GM12864 (cell line): Measurements from ENCODE around the gene BLVRB.

ENCODE experiments used
- DNase-seq: peaks from one replicate; pipeline ENCODE4 v3.0.0-alpha.2; 2011; ENCODE audit warnings: low read depth
- H3K4me3 ChIP-seq: 2 replicates; pipeline ENCODE4 v1.5.1; 2011; ENCODE audit warnings: mild to moderate bottlenecking, low read depth, low read length, control low read depth
- CTCF ChIP-seq: IDR thresholded peaks from 2 replicates; pipeline ENCODE4 v1.5.1; 2011; ENCODE audit warnings: low read depth, mild to moderate bottlenecking, moderate library complexity, low read length, control low read depth, inconsistent platforms; ENCODE audit errors: missing control alignments

Gene BLVRB

DNA sequence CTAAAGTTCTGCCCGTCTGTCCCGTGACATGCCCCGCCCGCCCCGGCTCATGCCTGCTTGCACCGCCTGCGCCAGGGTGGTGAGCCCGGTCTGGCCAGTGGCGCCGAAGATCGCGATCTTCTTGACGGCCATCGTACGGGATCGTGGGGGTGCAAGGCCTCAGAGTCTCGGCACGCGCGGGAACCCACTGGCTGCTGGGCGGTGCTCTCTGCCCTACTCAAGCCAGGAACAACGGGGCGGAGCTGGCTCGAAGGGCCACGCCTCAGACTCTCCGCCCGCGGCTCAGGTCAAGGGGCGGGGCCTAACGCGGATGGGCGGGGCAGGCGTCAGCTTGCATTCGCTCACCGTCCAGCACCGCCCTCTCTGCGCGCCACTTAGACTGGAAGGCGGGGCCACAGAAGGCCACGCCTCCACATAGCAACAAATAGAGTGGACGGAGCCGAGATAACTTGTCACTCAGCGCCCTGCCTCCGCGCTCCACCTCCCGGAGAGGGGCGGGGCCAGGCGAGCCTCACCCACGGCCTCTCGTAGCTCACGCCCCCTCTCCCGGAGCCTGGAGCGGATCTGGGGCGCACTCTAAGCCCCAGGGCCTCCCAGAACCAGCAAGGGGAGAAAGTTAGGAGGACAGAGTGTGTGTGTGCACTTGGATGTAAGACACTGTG, at the start of gene BLVRB:
TSS of gene BLVRB (minus strand) at position 189 of the 662 bp plus-strand sequence. CDS start at position 132, 57 bp downstream.
- TF ChIP-seq CTCF: no peak
- peak within 1 kb of the TSS; percentile 63 for H3K4me3 ChIP-seq
- DNase-seq: peak; percentile 97

DNA sequence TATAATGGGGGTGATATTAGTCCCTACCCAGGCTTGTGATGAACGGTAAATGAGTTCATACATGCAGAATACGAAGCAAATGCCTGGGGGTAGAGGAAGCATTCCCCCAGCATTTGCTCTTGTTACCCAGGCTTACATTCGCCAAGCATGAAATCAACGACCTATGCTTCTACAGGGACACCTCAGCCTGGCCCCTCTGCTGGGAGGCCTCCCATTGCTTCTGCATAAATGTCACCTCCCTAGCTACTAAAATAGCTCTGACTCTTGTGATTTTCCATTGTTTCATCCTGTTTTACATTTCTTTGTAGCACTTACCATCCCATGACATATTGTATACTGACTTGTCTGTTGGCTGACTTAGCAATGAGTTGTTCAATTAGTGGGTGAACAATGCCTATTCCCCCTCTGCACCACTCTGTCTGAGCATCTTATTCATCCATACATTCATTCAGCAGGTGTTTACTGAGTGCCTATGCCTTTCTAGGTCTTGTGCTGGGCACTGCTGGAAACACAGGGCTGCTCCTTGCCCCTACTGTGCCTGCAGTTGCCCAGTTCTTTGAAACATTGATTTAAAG, 48.3 kb upstream of the BLVRB start:
- no peak for TF ChIP-seq CTCF
- no peak overlapping the region for H3K4me3 ChIP-seq
- no peak for DNase-seq

DNA sequence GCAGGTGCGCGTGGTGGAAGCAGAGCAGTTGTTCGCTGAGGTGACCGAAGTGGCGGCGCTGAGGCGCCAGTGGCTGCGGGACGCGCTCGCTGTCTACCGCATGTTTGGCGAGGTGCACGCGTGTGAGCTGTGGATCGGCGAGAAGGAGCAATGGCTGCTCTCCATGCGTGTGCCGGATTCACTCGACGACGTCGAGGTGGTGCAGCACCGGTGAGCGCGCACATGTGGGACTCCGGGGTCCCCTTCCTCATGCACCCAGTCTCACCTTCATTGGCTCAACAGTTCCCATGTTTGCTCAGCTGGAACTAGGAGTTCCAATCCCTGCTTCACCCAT, 47.8 kb upstream of the BLVRB start:
- H3K4me3 ChIP-seq: no peak overlapping the region
- DNase-seq: no peak
- no peak for TF ChIP-seq CTCF

DNA sequence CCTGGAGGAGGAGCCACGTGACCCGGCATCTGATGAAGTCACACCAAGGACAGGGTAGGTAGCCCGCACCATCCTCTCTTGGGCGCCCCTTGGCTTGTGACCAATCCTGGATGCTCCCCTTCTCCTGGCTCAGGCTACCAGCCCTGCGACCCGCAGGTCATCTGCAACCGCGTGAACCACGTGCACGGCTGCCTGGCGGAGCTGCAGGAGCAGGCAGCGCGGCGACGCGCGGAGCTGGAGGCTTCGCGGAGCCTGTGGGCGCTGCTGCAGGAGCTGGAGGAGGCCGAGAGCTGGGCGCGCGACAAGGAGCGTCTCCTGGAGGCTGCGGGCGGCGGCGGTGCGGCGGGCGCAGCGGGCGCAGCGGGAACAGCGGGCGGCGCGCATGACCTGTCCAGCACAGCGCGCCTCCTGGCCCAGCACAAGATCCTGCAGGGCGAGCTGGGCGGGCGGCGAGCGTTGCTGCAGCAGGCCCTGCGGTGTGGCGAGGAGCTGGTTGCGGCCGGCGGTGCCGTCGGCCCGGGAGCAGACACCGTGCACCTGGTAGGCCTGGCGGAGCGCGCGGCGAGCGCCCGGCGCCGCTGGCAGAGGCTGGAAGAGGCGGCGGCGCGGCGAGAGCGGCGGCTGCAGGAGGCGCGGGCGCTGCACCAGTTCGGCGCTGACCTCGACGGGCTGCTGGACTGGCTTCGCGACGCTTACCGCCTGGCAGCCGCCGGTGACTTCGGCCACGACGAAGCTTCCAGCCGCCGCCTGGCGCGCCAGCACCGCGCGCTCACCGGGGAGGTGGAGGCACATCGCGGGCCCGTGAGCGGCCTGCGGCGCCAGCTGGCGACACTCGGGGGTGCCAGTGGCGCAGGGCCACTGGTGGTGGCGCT, 47.2 kb upstream of the BLVRB start:
- TF ChIP-seq CTCF: no peak
- no peak overlapping the region for H3K4me3 ChIP-seq
- DNase-seq: no peak

- no peak overlapping the region for H3K4me3 ChIP-seq
- TF ChIP-seq CTCF: no peak
- DNase-seq: no peak
These were observed 46.5 kb upstream of the BLVRB start for GRCh38 chr19:40512110-40512472.

- no peak for DNase-seq
- H3K4me3 ChIP-seq: no peak overlapping the region
- TF ChIP-seq CTCF: no peak
These were observed 45.9 kb upstream of the BLVRB start for GRCh38 chr19:40511487-40511886.
